GM18909 (cell line): Measurements from ENCODE around the gene SLC39A11.
"Not testable (repeated sequence)": the region's sequence is repeated elsewhere in the genome, so short reads cannot be mapped to it uniquely, and the experiment has no call there.

Source experiments
- ATAC-seq: cut with Tn5 transposase; IDR thresholded peaks from one replicate; pipeline ENCODE4 v1.9.1; 2021; ENCODE audit warnings: mild to moderate bottlenecking; ENCODE audit not compliant: unreplicated experiment, poor library complexity

Gene SLC39A11

GRCh38 chr17:73112246-73112645 lies 19.8 kb upstream of the SLC39A11 start:
- ATAC-seq, result no peak

GRCh38 chr17:73111386-73111785 lies 18.9 kb upstream of the SLC39A11 start:
- ATAC-seq, result no peak

GRCh38 chr17:73107191-73107590 lies 14.7 kb upstream of the SLC39A11 start:
- no peak for ATAC-seq

- no peak for ATAC-seq
Measured at GRCh38 chr17:73105431-73105830, 12.9 kb upstream of the SLC39A11 start.

DNA sequence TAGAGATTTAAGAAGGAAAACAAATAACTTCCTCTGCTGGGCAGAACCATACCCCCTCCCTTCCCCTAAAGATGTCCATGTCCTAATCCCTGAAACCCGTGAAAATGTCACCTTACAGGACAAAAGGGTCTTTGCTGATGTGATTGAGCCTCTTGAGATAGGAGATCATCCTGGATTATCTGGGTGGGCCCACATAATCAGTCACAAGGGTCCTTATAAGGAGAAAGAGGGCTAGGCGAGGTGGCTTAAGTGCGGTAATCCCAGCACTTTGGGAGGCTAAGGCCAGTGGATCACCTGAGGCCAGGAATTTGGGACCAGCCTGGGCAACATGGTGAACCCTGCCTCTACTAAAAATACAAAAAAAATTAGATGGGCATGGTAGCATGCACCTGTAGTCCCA lies 12.0 kb upstream of the SLC39A11 start:
- ATAC-seq, result no peak

DNA sequence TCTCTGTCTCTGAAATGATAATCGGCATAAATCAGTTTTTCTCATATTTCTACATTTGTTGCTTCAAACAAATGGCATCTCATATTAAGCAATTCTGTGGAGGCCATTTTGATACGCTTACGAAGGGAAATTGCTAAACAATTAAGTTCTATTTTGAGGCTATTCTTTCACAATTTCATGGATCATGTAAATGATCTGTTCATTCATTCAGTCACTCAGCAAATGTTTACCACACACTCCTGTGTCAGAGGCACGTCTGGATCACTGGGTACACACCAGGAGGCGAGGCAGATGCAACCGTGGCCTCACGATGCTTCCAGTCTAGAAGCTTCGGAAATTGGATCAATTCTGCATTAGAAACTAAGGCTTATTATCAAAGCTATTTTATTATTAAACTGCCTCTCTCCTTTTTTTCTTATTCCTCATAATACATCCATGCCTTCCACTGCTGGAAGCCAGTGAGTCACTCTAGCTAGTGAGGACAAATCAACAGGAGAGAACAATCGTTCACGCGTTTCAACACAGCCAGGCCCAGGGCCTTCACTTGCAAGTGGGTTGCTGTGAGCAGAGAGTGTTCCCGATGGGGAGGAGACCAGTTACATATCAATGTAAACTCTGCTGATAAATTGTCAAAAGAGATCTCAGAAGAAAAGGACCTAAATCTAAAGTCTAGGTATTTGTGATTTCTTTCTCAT lies 11.3 kb upstream of the SLC39A11 start:
- no peak for ATAC-seq

DNA sequence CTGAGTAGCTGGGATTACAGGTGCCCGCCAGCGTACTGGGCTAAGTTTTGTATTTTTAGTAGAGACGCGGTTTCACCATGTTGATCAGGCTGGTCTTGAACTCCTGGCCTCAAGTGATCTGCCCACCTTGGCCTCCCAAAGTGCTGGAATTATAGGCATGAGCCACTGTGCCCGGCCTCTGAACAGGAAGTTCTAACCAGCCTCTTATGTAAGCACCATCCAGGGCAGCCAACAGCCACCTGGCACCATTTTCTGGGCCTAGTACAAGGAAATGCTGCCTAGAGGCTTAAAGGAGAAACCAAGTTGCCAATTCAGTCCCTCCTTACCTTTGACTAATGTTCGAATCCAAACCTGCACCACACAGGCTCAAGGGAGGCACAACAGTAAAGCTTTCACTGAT lies 8.5 kb upstream of the SLC39A11 start:
- no peak for ATAC-seq

DNA sequence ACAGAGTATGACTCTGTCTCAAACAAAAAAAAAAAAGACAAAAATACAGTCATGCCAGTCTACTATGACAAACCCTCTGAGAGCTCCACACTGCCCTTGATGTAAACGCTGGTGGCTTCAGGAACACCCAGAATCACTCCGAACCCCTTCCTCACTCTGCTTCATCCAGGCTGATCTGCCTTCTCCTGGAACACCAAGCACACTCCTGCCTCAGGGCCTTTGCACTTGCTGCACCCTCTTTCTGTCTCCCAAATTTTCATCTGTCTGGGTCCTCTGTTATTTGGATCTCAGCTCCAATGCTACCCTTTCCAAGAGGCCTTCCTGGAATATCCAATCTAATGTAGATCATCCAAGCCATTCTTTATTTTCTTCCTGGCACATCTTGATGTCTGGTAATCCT lies 7.9 kb upstream of the SLC39A11 start:
- ATAC-seq, result no peak

GRCh38 chr17:73099511-73099910 lies 7.0 kb upstream of the SLC39A11 start:
- no peak for ATAC-seq

- no peak for ATAC-seq
Measured at GRCh38 chr17:73098919-73099318, 6.4 kb upstream of the SLC39A11 start.

GRCh38 chr17:73097973-73098765 lies 5.7 kb upstream of the SLC39A11 start:
- ATAC-seq, result not testable (repeated sequence)

DNA sequence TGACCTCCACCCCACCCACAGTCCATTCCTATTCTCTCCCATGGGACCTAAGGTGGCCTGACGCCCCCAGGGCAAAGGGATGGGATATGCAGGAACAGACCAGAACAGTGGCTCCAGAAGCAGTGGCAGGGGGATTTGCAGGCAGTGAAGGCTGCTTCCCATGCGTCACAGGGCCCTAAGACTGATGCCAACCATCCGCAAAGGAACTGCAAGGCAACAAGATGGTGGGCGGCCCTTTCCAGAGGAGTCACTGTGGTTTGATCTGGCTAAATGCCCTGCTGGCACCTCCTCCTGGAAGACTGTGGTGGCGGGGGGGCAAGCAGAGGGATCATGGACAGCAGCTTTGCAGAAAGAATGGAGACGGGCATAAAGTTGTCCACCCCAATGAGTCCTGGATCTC lies 4.4 kb upstream of the SLC39A11 start:
- ATAC-seq, result no peak

- ATAC-seq, result no peak
Measured at GRCh38 chr17:73096211-73096610, 3.7 kb upstream of the SLC39A11 start.

DNA sequence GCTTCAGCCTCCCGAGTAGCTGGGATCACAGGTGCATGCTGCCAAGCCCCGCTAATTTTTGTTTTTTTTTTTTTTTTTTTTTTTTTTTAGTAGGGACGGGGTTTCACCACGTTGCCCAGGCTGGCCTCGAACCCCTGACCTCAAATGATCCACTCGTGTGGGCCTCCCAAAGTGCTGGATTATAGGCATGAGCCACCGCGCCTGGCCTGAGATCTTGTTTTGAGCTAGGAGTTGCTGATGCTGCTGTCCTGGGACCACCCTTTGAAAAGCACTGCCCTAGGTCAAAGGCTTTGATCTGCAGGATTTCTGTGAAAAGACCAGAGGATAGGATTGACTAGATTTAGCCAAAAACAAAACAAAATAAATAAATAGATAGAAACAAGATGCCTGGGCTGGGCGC lies 798 bp upstream of the SLC39A11 start:
- no peak for ATAC-seq

- ATAC-seq, result peak; percentile 24
Measured at GRCh38 chr17:73091770-73092522, 542 bp downstream of the SLC39A11 start.

GRCh38 chr17:73091410-73091769 lies 1.1 kb downstream of the SLC39A11 start:
- ATAC-seq, result no peak

DNA sequence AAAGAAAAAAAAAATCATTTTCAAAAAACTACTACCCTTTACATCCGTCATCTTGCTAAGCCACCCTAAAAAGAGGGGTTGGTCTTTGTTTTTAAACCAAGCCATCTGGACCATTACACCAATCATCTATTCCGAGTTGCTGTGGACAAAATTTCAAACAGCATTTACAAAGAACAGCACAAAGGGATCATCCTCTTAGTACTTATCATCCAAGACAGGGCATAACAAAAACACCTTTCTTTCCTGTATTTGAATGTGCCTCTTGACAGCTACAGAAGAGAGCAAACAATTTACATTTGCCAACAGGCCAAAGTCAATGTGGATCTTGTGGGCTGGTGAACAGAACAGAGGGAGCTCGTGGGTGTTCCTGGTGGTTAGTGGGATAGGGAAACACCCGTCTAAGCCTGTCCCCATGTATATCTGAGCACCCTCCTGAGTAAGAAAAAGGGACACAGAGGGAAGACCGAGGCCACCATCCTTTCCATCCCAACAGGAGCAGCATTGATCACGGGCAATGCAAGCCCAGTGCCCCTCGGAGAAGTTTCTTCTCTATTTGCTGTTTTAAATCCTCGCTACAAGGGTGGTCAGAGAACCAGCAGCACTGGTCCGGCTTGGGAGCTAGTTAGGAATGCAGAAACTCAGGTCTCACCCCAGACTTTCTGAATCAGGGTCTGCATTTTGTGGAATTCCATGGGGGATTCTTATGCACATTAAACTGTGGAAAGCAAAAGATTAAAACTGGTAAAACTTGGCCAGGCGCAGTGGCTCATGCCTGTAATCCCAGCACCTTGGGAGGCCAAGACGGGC lies 1.9 kb downstream of the SLC39A11 start:
- ATAC-seq, result no peak

DNA sequence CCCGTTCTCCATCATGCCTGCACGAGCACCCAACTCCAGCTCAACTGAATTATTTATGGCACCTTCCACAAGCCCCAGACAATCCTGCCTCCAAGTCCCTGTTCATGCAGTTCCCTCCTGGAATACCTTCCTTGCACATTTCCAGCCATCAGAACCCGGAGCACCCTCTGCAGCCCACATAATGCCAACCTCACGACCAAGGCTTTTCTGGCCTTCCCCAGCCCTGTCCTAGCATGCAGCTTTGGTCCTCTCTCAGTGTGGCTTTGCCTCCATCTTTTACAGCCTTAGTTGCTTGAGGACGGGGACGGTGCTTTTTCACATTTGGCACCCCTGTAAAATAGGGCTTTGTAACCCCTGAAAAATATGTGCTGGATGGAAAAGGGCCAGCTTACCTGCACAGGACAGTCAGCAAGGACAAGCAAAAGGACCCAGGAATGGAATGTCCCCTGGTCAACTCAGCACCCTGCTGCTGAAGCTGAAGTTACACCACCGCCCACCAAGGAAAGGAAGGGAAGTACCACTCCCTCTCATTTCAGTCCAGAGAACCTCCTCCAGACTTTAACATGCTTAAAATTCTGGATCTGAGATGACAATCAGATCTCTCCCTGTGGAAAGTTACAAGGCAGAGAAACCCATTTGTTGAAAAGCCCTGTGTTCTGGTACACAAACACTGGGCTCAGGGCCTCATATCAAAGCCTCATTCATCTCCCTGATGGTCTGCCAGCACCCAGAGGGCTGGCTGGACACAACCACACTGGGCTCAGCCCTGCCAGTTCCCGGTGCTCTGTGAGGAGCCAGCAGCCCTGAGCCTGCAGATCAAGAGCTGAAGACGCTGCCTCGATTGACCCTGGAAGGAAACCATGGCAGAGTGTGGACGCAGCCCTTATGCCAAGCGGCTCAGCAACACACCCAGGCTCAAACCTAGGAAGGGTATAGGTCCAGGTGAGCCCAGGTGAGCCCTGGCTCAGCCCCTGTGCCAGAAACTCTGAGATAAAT lies 2.9 kb downstream of the SLC39A11 start:
- ATAC-seq, result no peak

DNA sequence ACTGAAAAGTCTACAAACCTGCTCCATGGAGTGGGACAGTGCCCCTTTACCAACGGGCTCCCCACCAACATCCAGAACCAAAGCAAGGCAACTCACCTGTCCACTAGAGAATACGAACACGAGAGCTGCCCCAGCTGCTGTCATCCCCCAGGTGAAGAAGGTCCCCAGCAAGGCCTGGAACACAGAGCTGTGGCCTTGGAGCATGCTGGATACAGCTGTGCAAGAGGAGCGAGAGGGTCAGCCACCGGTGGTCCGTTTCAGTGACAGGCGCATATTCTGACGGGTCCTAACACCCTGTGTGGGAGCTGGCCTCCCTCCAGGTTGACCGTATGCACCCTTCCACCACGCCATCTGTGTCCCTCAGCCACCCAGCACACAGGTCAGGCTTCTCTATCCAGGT lies 3.9 kb downstream of the SLC39A11 start:
- no peak for ATAC-seq
